ENCODE data around the gene TMCO4. TPM values are rescaled to one million over a fixed set of nuclear protein-coding genes. Genes with fewer than 3 reads are reported as not detected.

The TMCO4 gene
- total RNA-seq, 1 donor from 2014 or later = 18.6 TPM

GRCh38 chr1:19655718-19656080, 144.0 kb downstream of the TMCO4 start:
- no peak for DNase-seq (ENCODE audit: low spot score, unreplicated experiment)
- Mint-ChIP-seq H3K27me3 (peaks cover 17% of the 10 kb centered on the region), H3K4me1 (ENCODE audit: low read depth) (peaks cover 3% of the 10 kb centered on the region), H3K36me3 (ENCODE audit: insufficient read depth) (no peaks in the 10 kb centered on the region), H3K27ac (no peak overlapping the region), H3K9me3 (ENCODE audit: low read depth) (no peaks in the 10 kb centered on the region), H3K4me3 (ENCODE audit: low read depth) (no peak overlapping the region)
- no peak for TF ChIP-seq CTCF (IDR thresholded peaks at IDR 0.05; ENCODE audit: unreplicated experiment)

GRCh38 chr1:19654886-19655717, 144.6 kb downstream of the TMCO4 start:
- no peak overlapping the region for H3K27ac Mint-ChIP-seq

GRCh38 chr1:19654386-19654785, 145.3 kb downstream of the TMCO4 start:
- Mint-ChIP-seq H3K4me1 (ENCODE audit: low read depth) (peaks cover 1% of the 10 kb centered on the region), H3K27ac (peak overlapping the region; percentile 89), H3K4me3 (ENCODE audit: low read depth) (no peak overlapping the region), H3K36me3 (ENCODE audit: insufficient read depth) (no peaks in the 10 kb centered on the region), H3K9me3 (ENCODE audit: low read depth) (no peaks in the 10 kb centered on the region), H3K27me3 (peaks cover 4% of the 10 kb centered on the region)
- no peak for DNase-seq (ENCODE audit: low spot score, unreplicated experiment)
- no peak for TF ChIP-seq CTCF (IDR thresholded peaks at IDR 0.05; ENCODE audit: unreplicated experiment)

More at GRCh38 chr1:19654886-19655717, 144.6 kb downstream of the TMCO4 start:
- Mint-ChIP-seq H3K9me3 (ENCODE audit: low read depth) (no peaks in the 10 kb centered on the region), H3K4me1 (ENCODE audit: low read depth) (peaks cover 3% of the 10 kb centered on the region), H3K27me3 (peaks cover 11% of the 10 kb centered on the region), H3K36me3 (ENCODE audit: insufficient read depth) (no peaks in the 10 kb centered on the region), H3K4me3 (ENCODE audit: low read depth) (no peak overlapping the region)
- no peak for TF ChIP-seq CTCF (IDR thresholded peaks at IDR 0.05; ENCODE audit: unreplicated experiment)
- no peak for DNase-seq (ENCODE audit: low spot score, unreplicated experiment)

GRCh38 chr1:19651141-19651737, 148.5 kb downstream of the TMCO4 start:
- peak; percentile 73 for TF ChIP-seq CTCF (IDR thresholded peaks at IDR 0.05; ENCODE audit: unreplicated experiment)
- Mint-ChIP-seq H3K4me3 (ENCODE audit: low read depth) (no peak overlapping the region), H3K36me3 (ENCODE audit: insufficient read depth) (no peaks in the 10 kb centered on the region), H3K9me3 (ENCODE audit: low read depth) (no peaks in the 10 kb centered on the region), H3K27me3 (peaks cover 21% of the 10 kb centered on the region), H3K4me1 (ENCODE audit: low read depth) (peaks cover 1% of the 10 kb centered on the region), H3K27ac (no peak overlapping the region)
- peak; percentile 44 for DNase-seq (ENCODE audit: low spot score, unreplicated experiment)

GRCh38 chr1:19650416-19651140, 149.1 kb downstream of the TMCO4 start:
- H3K4me3 Mint-ChIP-seq (ENCODE audit: low read depth) = no peak overlapping the region
- peaks cover 1% of the 10 kb centered on the region for H3K4me1 Mint-ChIP-seq (ENCODE audit: low read depth)
- TF ChIP-seq CTCF (IDR thresholded peaks at IDR 0.05; ENCODE audit: unreplicated experiment) = no peak
- H3K27ac Mint-ChIP-seq = no peak overlapping the region
- H3K9me3 Mint-ChIP-seq (ENCODE audit: low read depth) = no peaks in the 10 kb centered on the region
- no peak for DNase-seq (ENCODE audit: low spot score, unreplicated experiment)
- H3K27me3 Mint-ChIP-seq = peaks cover 22% of the 10 kb centered on the region
- no peaks in the 10 kb centered on the region for H3K36me3 Mint-ChIP-seq (ENCODE audit: insufficient read depth)
